Caco-2 (cell line): ENCODE measurements around the gene ASB13. TPM values are rescaled to one million over a fixed set of nuclear protein-coding genes. Genes with fewer than 3 reads are reported as not detected.
A peak's percentile ranks its signal among the peaks of the same experiment; 100 is the strongest.

Source experiments
- BruUV-seq: library from RNA; stranded (reverse); fragments of 400-500 nt; replicated peaks from 2 replicates; lab custom pipeline; 2021; lab: Mats Ljungman, UMichigan
- CTCF ChIA-PET: fragments of 300-600 bp; sonication (Branson Sonifier 250); formaldehyde crosslinking; loops from one replicate; lab custom pipeline; 2022; ENCODE audit warnings: antibody characterized with exemption; lab: Charles Lee
- POLR2A ChIA-PET: fragments of 300-600 bp; sonication (Branson Sonifier 250); formaldehyde crosslinking; loops from one replicate; lab custom pipeline; 2022; ENCODE audit warnings: antibody characterized with exemption; lab: Charles Lee
- DNase-seq, 2 experiments: peaks; one replicate each; pipeline versions ENCODE4 v3.0.0 to v3.0.0-alpha.2; 2020 to 2022
- H3K27me3 ChIP-seq: replicated peaks from 2 replicates; pipeline ENCODE4 v1.6.0; 2011; ENCODE audit warnings: low read length; ENCODE audit not compliant: control insufficient read depth, insufficient read depth
- H3K36me3 ChIP-seq: 2 replicates; pipeline ENCODE4 v1.5.1; 2011; ENCODE audit warnings: low read length; ENCODE audit not compliant: control insufficient read depth, insufficient read depth
- H3K4me1 ChIP-seq: fragments of 250-450 bp; sonication (Bioruptor Pico); 2 replicates; pipeline ENCODE4 v1.5.1; 2020; ENCODE audit warnings: mild to moderate bottlenecking
- H3K4me3 ChIP-seq: 2 replicates; pipeline ENCODE4 v1.5.1; 2011; ENCODE audit warnings: low read depth, mild to moderate bottlenecking, control low read depth, low read length
- H3K9me3 ChIP-seq: fragments of 250-450 bp; sonication (Bioruptor Pico); 2 replicates; pipeline ENCODE4 v1.5.1; 2020; ENCODE audit warnings: mild to moderate bottlenecking, moderate library complexity
- H3K27ac Mint-ChIP-seq: one replicate; pipeline ENCODE4 v1.8.0; 2022; ENCODE audit warnings: mixed read lengths; ENCODE audit not compliant: unreplicated experiment
- H3K27me3 Mint-ChIP-seq: one replicate; pipeline ENCODE4 v1.8.0; 2022; ENCODE audit warnings: mixed read lengths; ENCODE audit not compliant: insufficient read depth, unreplicated experiment
- H3K36me3 Mint-ChIP-seq: one replicate; pipeline ENCODE4 v1.8.0; 2022; ENCODE audit warnings: mild to moderate bottlenecking, mixed read lengths; ENCODE audit not compliant: insufficient read depth, unreplicated experiment
- H3K4me1 Mint-ChIP-seq: one replicate; pipeline ENCODE4 v1.8.0; 2022; ENCODE audit warnings: low read depth, mixed read lengths; ENCODE audit not compliant: unreplicated experiment
- H3K4me3 Mint-ChIP-seq: one replicate; pipeline ENCODE4 v1.8.0; 2022; ENCODE audit warnings: mild to moderate bottlenecking, moderate library complexity, mixed read lengths; ENCODE audit not compliant: unreplicated experiment
- H3K9me3 Mint-ChIP-seq: one replicate; pipeline ENCODE4 v1.8.0; 2022; ENCODE audit warnings: mixed read lengths; ENCODE audit not compliant: unreplicated experiment
- CTCF ChIP-seq, 2 experiments: fragments of 200-600 bp in 1 of 2; IDR thresholded peaks; 1 replicate in 1 of 2; 2 replicates in 1 of 2; pipeline versions ENCODE4 v1.5.1 to v1.8.0; 2011 to 2022; ENCODE audit warnings: antibody characterized with exemption in 1 of 2, control low read depth in 1 of 2, inconsistent platforms in 1 of 2, low read depth in 1 of 2, low read length in 1 of 2, mild to moderate bottlenecking in 1 of 2, moderate library complexity in 1 of 2; ENCODE audit not compliant: insufficient read depth in 1 of 2, severe bottlenecking in 1 of 2, unreplicated experiment in 1 of 2
- intact Hi-C: fragments of 100-400 bp; cut with micrococcal nuclease; formaldehyde crosslinking; loops from one replicate; pipeline ENCODE4 v1.10.0; 2022; ENCODE audit not compliant: unreplicated experiment
- total RNA-seq: library from RNA; stranded (reverse); gene quantifications from 2 replicates; pipeline ENCODE4 v1.2.3, GENCODE V29; 2022

Gene ASB13
- total RNA-seq, 1 experiment from 2014 or later = 44.8 TPM

DNA sequence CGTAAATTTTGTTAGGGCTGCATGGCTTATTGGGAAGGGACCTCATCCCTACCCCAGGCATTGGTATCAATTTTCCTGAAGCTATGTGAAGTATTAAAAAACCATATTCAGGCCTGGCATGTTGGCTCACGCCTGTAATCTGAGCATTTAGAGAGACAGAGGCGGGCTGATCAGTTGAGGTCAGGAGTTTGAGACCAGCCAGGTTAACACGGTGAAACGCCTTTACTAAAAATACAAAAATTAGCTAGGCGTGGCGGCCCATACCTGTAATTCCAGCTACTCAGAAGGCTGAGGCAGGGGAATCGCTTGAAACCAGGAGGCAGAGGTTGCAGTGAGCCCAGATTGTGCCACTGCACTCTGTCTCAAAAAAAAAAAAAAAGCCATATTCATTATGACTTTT, 25.4 kb upstream of the ASB13 start:
- Mint-ChIP-seq H3K4me1 (peaks cover 32% of the 10 kb centered on the region), H3K27ac (peak overlapping the region; percentile 65), H3K36me3 (peaks cover 12% of the 10 kb centered on the region), H3K4me3 (peak overlapping the region; percentile 63), H3K27me3 (no peaks in the 10 kb centered on the region), H3K9me3 (no peaks in the 10 kb centered on the region)
- intact Hi-C loops = no loop called here
- no TSS peak for BruUV-seq
- no peak for DNase-seq
- ChIA-PET CTCF (no interaction called here), POLR2A (no interaction called here)
- peak overlapping the region; percentile 49; the same call in 1 of the 2 replicates for H3K4me3 ChIP-seq
- H3K4me1 ChIP-seq = peaks cover 1% of the 10 kb centered on the region
- H3K36me3 ChIP-seq = no peaks in the 10 kb centered on the region; the same call in 1 of the 2 replicates
- no peaks in the 10 kb centered on the region for H3K27me3 ChIP-seq
- no peaks in the 10 kb centered on the region for H3K9me3 ChIP-seq
- no peak for TF ChIP-seq CTCF (IDR thresholded peaks at IDR 0.05; ENCODE audit: insufficient read depth in 1 of 2, low read depth in 1 of 2, low read length in 1 of 2, severe bottlenecking in 1 of 2, unreplicated experiment in 1 of 2)

- H3K4me1 ChIP-seq = peaks cover 12% of the 10 kb centered on the region
- Mint-ChIP-seq H3K4me3 (no peak overlapping the region), H3K27me3 (no peaks in the 10 kb centered on the region), H3K36me3 (peaks cover 31% of the 10 kb centered on the region), H3K4me1 (peaks cover 21% of the 10 kb centered on the region), H3K27ac (no peak overlapping the region), H3K9me3 (no peaks in the 10 kb centered on the region)
- no peaks in the 10 kb centered on the region; the same call in 1 of the 2 replicates for H3K36me3 ChIP-seq
- ChIA-PET CTCF (no interaction called here), POLR2A (no interaction called here)
- no peaks in the 10 kb centered on the region for H3K9me3 ChIP-seq
- intact Hi-C loops = no loop called here
- TF ChIP-seq CTCF (IDR thresholded peaks at IDR 0.05; ENCODE audit: insufficient read depth in 1 of 2, low read depth in 1 of 2, low read length in 1 of 2, severe bottlenecking in 1 of 2, unreplicated experiment in 1 of 2) = no peak
- no TSS peak for BruUV-seq
- no peak for DNase-seq
- no peak overlapping the region for H3K4me3 ChIP-seq
- no peaks in the 10 kb centered on the region for H3K27me3 ChIP-seq
Observed at GRCh38 chr10:5688587-5688986, 22.2 kb upstream of the ASB13 start.

DNA sequence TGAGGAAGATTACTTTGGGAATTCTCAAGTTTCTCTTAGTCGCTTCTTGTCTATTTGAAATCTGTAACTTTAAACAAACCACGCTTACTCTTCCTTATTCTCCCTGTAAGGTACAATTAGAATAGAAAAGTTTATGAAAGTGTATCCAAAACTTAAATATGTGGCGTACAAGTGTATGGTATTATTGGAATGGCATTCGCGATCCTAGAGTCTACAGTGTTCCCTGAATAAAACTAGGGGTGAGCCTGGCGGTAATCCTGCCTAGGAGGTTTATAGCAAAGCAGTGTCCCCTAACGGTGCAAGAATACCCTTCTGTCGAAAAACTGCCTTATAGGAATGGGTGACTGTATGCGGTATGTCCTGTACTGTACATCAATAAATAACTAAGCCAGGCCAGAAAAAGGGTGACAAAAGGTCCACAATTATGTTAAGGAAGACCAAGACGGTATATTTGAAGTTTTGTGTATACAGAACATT, 19.4 kb upstream of the ASB13 start:
- Histone ChIP-seq H3K4me1 (peaks cover 12% of the 10 kb centered on the region), H3K36me3 (no peaks in the 10 kb centered on the region; the same call in 1 of the 2 replicates), H3K4me3 (peak overlapping the region; percentile 97), H3K9me3 (no peaks in the 10 kb centered on the region), H3K27me3 (no peaks in the 10 kb centered on the region)
- no peaks in the 10 kb centered on the region for H3K27me3 Mint-ChIP-seq
- BruUV-seq = TSS peak; percentile 40
- ChIA-PET CTCF (no interaction called here), POLR2A (interaction anchor here (0.5 kb wide), 1 partner anchor 1229 kb away, joined by 3 read pairs; no protein-coding TSS in a partner anchor)
- H3K27ac Mint-ChIP-seq = peak overlapping the region; percentile 96
- peak overlapping the region; percentile 86 for H3K4me3 Mint-ChIP-seq
- intact Hi-C loops = loop anchor here (1.0 to 2.0 kb wide), 5 partner anchors 19 to 239 kb away; partner anchors contain the start of genes ASB13, FBH1 and GDI2
- peak in 1 of 2 experiments; percentile 4 for TF ChIP-seq CTCF (IDR thresholded peaks at IDR 0.05; ENCODE audit: insufficient read depth in 1 of 2, low read depth in 1 of 2, low read length in 1 of 2, severe bottlenecking in 1 of 2, unreplicated experiment in 1 of 2)
- peak in 1 of 2 experiments; percentile 23 for DNase-seq
- H3K9me3 Mint-ChIP-seq = no peaks in the 10 kb centered on the region
- peaks cover 12% of the 10 kb centered on the region for H3K4me1 Mint-ChIP-seq
- H3K36me3 Mint-ChIP-seq = peaks cover 31% of the 10 kb centered on the region
